Neural progenitor cell (in vitro differentiated cells): Measurements from ENCODE around the gene TBC1D10A.

Experiments
- EZH2 ChIP-seq: fragments of 200-600 bp; sonication (generic); IDR thresholded peaks from 2 replicates; pipeline ENCODE4 v1.6.1; 2017; ENCODE audit warnings: antibody characterized with exemption, mild to moderate bottlenecking, moderate library complexity
- EZH2phosphoT487 ChIP-seq: fragments of 200-600 bp; sonication (generic); IDR thresholded peaks from 2 replicates; pipeline ENCODE4 v1.6.1; 2017; ENCODE audit warnings: antibody characterized with exemption
- TF ChIP-seq, protein P1 (sequence below): fragments of 200-600 bp; sonication (generic); IDR thresholded peaks from 2 replicates; pipeline ENCODE4 v1.5.1; 2017; ENCODE audit warnings: antibody characterized with exemption, mild to moderate bottlenecking

GRCh38 chr22:30336752-30337460, 10.2 kb upstream of the TBC1D10A start:
- TF ChIP-seq, protein P1, sequence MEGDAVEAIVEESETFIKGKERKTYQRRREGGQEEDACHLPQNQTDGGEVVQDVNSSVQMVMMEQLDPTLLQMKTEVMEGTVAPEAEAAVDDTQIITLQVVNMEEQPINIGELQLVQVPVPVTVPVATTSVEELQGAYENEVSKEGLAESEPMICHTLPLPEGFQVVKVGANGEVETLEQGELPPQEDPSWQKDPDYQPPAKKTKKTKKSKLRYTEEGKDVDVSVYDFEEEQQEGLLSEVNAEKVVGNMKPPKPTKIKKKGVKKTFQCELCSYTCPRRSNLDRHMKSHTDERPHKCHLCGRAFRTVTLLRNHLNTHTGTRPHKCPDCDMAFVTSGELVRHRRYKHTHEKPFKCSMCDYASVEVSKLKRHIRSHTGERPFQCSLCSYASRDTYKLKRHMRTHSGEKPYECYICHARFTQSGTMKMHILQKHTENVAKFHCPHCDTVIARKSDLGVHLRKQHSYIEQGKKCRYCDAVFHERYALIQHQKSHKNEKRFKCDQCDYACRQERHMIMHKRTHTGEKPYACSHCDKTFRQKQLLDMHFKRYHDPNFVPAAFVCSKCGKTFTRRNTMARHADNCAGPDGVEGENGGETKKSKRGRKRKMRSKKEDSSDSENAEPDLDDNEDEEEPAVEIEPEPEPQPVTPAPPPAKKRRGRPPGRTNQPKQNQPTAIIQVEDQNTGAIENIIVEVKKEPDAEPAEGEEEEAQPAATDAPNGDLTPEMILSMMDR = no peak
- TF ChIP-seq EZH2 (no peak), EZH2phosphoT487 (no peak)
